Astrocyte of the spinal cord (primary cell): ENCODE measurements around the gene DPM2.
A peak's percentile ranks its signal among the peaks of the same experiment; 100 is the strongest.

ENCODE experiments used
- DNase-seq: peaks from one replicate; pipeline ENCODE4 v3.0.0; 2011; ENCODE audit warnings: low read depth, low spot score
- H3K4me3 ChIP-seq: 2 replicates; pipeline ENCODE4 v1.5.1; 2011; ENCODE audit warnings: low read depth, mild to moderate bottlenecking, low read length, moderate library complexity
- CTCF ChIP-seq: IDR thresholded peaks from 2 replicates; pipeline ENCODE4 v1.5.1; 2012; ENCODE audit warnings: low read depth, mild to moderate bottlenecking, low read length, inconsistent platforms
- in situ Hi-C: cut with HindIII; loops from 2 replicates; pipeline ENCODE4 v1.10.0; 2017; ENCODE audit warnings: low sequenced_read_pairs

DPM2 gene

GRCh38 chr9:127980706-127981558 lies 43.3 kb upstream of the DPM2 start, which contains the start of gene EEIG1:
Gene EEIG1, minus strand, starts transcription at chr9:127980989. Its CDS starts 852 bp downstream, at chr9:127980137.
- peak; percentile 91 for DNase-seq
- in situ Hi-C loops: no loop called here
- H3K4me3 ChIP-seq: peak within 1 kb of the TSS; percentile 64
- TF ChIP-seq CTCF: no peak

GRCh38 chr9:127980060-127980705 lies 42.5 kb upstream of the DPM2 start:
- DNase-seq: peak; percentile 26

GRCh38 chr9:127979333-127980059 lies 41.8 kb upstream of the DPM2 start:
- H3K4me3 ChIP-seq: peak overlapping the region; percentile 64
- TF ChIP-seq CTCF: no peak
- peak; percentile 36 for DNase-seq
- in situ Hi-C loops: no loop called here

More at GRCh38 chr9:127980060-127980705, 42.5 kb upstream of the DPM2 start:
- in situ Hi-C loops: no loop called here
- TF ChIP-seq CTCF: no peak
- peak overlapping the region; percentile 64 for H3K4me3 ChIP-seq

- in situ Hi-C loops: no loop called here
- no peak for TF ChIP-seq CTCF
- no peak for DNase-seq
- peak overlapping the region; percentile 64 for H3K4me3 ChIP-seq
Measured at GRCh38 chr9:127979015-127979332, 41.3 kb upstream of the DPM2 start.

- TF ChIP-seq CTCF: no peak
- in situ Hi-C loops: no loop called here
- peak; percentile 68 for DNase-seq
- H3K4me3 ChIP-seq: peak overlapping the region; percentile 17
Measured at GRCh38 chr9:127977884-127978647, 40.4 kb upstream of the DPM2 start.
